Dermis blood vessel endothelial cell (primary cell): Measurements from ENCODE around the gene SLC66A1. TPM values are rescaled to one million over a fixed set of nuclear protein-coding genes. Genes with fewer than 3 reads are reported as not detected.

Source experiments
- DNase-seq: peaks from one replicate; pipeline ENCODE4 v3.0.0; 2010
- total RNA-seq: library from RNA; depleted of rRNA; stranded (reverse); fragments of >200 nt; gene quantifications from 2 replicates; pipeline ENCODE4 v1.2.3, GENCODE V29; 2014

The SLC66A1 gene
- total RNA-seq, 1 donor from 2014 or later, result 17.7 TPM

- DNase-seq, result no peak
Measured at GRCh38 chr1:19365721-19366120, 53.6 kb downstream of the SLC66A1 start.

- no peak for DNase-seq
Measured at GRCh38 chr1:19366599-19367536, 54.7 kb downstream of the SLC66A1 start.

GRCh38 chr1:19367584-19368041, 55.5 kb downstream of the SLC66A1 start:
- DNase-seq, result peak; percentile 53

GRCh38 chr1:19368050-19368449, 55.9 kb downstream of the SLC66A1 start:
- DNase-seq, result no peak

GRCh38 chr1:19368964-19369363, 56.8 kb downstream of the SLC66A1 start:
- no peak for DNase-seq

- no peak for DNase-seq
Measured at GRCh38 chr1:19369396-19370090, 57.4 kb downstream of the SLC66A1 start.

- DNase-seq, result no peak
Measured at GRCh38 chr1:19370453-19371170, 58.5 kb downstream of the SLC66A1 start.

GRCh38 chr1:19371226-19372135, 59.4 kb downstream of the SLC66A1 start:
- DNase-seq, result no peak

- DNase-seq, result no peak
Measured at GRCh38 chr1:19372136-19372514, 60.0 kb downstream of the SLC66A1 start.

GRCh38 chr1:19372602-19373001, 60.5 kb downstream of the SLC66A1 start:
- DNase-seq, result no peak

GRCh38 chr1:19373211-19374082, 61.3 kb downstream of the SLC66A1 start:
- DNase-seq, result no peak

- DNase-seq, result peak; percentile 40
Measured at GRCh38 chr1:19374083-19374801, 62.1 kb downstream of the SLC66A1 start.

GRCh38 chr1:19374926-19375325, 62.8 kb downstream of the SLC66A1 start:
- DNase-seq, result no peak

- no peak for DNase-seq
Measured at GRCh38 chr1:19375631-19376400, 63.7 kb downstream of the SLC66A1 start.

GRCh38 chr1:19376428-19377372, 64.6 kb downstream of the SLC66A1 start:
- DNase-seq, result no peak

GRCh38 chr1:19377812-19378718, 65.9 kb downstream of the SLC66A1 start:
- peak; percentile 56 for DNase-seq
